Vagina (tissue), 2 donors: Measurements from ENCODE around the gene MYO1D. TPM values are rescaled to one million over a fixed set of nuclear protein-coding genes. Genes with fewer than 3 reads are reported as not detected.

ENCODE experiments used
- DNase-seq, 2 donors: peaks; one replicate each; pipeline ENCODE4 v3.0.0-alpha.2; 2017; ENCODE audit errors: extremely low spot score in 2 of 2
- H3K27ac ChIP-seq: fragments of 200-600 bp; sonication (generic); one replicate; pipeline ENCODE4 v1.5.1; 2019
- H3K27me3 ChIP-seq: fragments of 200-600 bp; sonication (generic); one replicate; pipeline ENCODE4 v1.5.1; 2019
- H3K36me3 ChIP-seq, 2 donors: fragments of 200-600 bp; sonication (generic); one replicate each; pipeline ENCODE4 v1.5.1; 2017 to 2019
- H3K4me1 ChIP-seq: fragments of 200-600 bp; sonication (generic); one replicate; pipeline ENCODE4 v1.5.1; 2019
- H3K4me3 ChIP-seq, 2 donors: fragments of 200-600 bp; sonication (generic); 1 replicate in 1 of 2; 2 replicates in 1 of 2; pipeline ENCODE4 v1.5.1; 2016 to 2019
- H3K9me3 ChIP-seq: fragments of 200-600 bp; sonication (generic); one replicate; pipeline ENCODE4 v1.5.1; 2019
- POLR2A ChIP-seq, 2 donors: fragments of 450-650 bp; IDR thresholded peaks; one replicate each; pipeline ENCODE4 v1.6.1; 2017; ENCODE audit warnings: antibody characterized with exemption in 2 of 2, mild to moderate bottlenecking in 2 of 2, moderate library complexity in 2 of 2
- POLR2AphosphoS5 ChIP-seq, 2 donors: sonication (generic); formaldehyde crosslinking; IDR thresholded peaks; one replicate each; pipeline ENCODE4 v1.9.0; 2017; ENCODE audit warnings: antibody characterized with exemption in 2 of 2, mild to moderate bottlenecking in 2 of 2, low read depth in 1 of 2; ENCODE audit not compliant: insufficient read depth in 1 of 2
- intact Hi-C: fragments of 100-400 bp; cut with DNase I; formaldehyde crosslinking; loops from one replicate; pipeline ENCODE4 v1.15.1; 2023
- total RNA-seq: library from RNA; depleted of rRNA; stranded (reverse); fragments of >200 nt; gene quantifications from one replicate; pipeline ENCODE4 v1.2.3, GENCODE V29; 2016
- TF ChIP-seq, protein P1 (sequence below), 3 experiments: fragments of 450-650 bp in 2 of 3; fragments of 200-600 bp in 1 of 3; sonication (generic) in 1 of 3; IDR thresholded peaks; one replicate each; pipeline ENCODE4 v1.5.1; 2017 to 2019; ENCODE audit warnings: antibody characterized with exemption in 3 of 3, mild to moderate bottlenecking in 2 of 3, moderate library complexity in 2 of 3

Gene MYO1D
- total RNA-seq, 1 donor from 2014 or later: 44.7 TPM

GRCh38 chr17:32870027-32870670 lies 6.8 kb downstream of the MYO1D start:
- H3K9me3 ChIP-seq: no peaks in the 10 kb centered on the region
- H3K27me3 ChIP-seq: no peaks in the 10 kb centered on the region
- H3K36me3 ChIP-seq: no peaks in the 10 kb centered on the region
- H3K27ac ChIP-seq: peak overlapping the region; percentile 54
- no peak for DNase-seq
- intact Hi-C loops: no loop called here
- TF ChIP-seq POLR2AphosphoS5 (IDR thresholded peaks at IDR 0.05; ENCODE audit: insufficient read depth in 1 of 2, low read depth in 1 of 2) (peak in 1 of 2 donors; percentile 73), POLR2A (IDR thresholded peaks at IDR 0.05) (no peak)
- TF ChIP-seq, protein P1, sequence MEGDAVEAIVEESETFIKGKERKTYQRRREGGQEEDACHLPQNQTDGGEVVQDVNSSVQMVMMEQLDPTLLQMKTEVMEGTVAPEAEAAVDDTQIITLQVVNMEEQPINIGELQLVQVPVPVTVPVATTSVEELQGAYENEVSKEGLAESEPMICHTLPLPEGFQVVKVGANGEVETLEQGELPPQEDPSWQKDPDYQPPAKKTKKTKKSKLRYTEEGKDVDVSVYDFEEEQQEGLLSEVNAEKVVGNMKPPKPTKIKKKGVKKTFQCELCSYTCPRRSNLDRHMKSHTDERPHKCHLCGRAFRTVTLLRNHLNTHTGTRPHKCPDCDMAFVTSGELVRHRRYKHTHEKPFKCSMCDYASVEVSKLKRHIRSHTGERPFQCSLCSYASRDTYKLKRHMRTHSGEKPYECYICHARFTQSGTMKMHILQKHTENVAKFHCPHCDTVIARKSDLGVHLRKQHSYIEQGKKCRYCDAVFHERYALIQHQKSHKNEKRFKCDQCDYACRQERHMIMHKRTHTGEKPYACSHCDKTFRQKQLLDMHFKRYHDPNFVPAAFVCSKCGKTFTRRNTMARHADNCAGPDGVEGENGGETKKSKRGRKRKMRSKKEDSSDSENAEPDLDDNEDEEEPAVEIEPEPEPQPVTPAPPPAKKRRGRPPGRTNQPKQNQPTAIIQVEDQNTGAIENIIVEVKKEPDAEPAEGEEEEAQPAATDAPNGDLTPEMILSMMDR (IDR thresholded peaks at IDR 0.05): no peak
- peaks cover 38% of the 10 kb centered on the region for H3K4me1 ChIP-seq
- no peak overlapping the region for H3K4me3 ChIP-seq

DNA sequence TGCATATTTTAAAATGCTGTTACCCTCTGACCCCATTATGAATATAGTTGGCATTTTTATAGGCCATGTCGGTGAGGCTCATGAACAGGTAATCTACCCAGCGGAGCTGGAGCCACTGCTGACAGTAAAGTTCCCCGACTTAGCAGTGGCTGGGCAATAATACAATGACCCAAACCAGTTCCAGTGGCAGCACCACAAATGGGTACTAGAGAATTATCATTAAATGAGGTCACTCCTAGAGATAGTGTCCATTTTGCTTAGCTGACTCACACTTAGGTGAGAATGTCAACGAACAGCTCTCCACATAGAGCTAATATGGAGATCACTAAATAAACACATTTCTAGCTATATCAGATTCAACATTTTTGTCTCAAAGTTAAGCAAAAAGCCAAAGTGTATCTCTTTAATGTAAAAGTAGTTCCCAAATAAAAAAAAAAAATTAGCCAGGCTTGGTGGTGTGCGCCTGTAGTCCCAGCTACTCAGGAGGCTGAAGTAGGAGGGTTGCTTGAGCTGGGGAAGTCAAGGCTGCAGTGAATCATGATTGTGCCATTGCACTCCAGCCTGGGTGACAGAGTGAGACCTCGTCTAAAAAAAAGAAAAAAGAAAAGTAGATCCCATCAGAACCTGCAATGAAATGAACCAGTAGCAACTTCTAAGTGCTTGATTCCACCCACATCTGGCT lies 7.4 kb downstream of the MYO1D start:
- no peaks in the 10 kb centered on the region for H3K9me3 ChIP-seq
- no peaks in the 10 kb centered on the region for H3K27me3 ChIP-seq
- H3K36me3 ChIP-seq: no peaks in the 10 kb centered on the region
- intact Hi-C loops: no loop called here
- no peak for DNase-seq
- H3K4me3 ChIP-seq: no peak overlapping the region
- TF ChIP-seq POLR2AphosphoS5 (IDR thresholded peaks at IDR 0.05; ENCODE audit: insufficient read depth in 1 of 2, low read depth in 1 of 2) (no peak), POLR2A (IDR thresholded peaks at IDR 0.05) (no peak)
- TF ChIP-seq, protein P1 (IDR thresholded peaks at IDR 0.05): no peak
- peaks cover 36% of the 10 kb centered on the region for H3K4me1 ChIP-seq
- peak overlapping the region; percentile 54 for H3K27ac ChIP-seq

DNA sequence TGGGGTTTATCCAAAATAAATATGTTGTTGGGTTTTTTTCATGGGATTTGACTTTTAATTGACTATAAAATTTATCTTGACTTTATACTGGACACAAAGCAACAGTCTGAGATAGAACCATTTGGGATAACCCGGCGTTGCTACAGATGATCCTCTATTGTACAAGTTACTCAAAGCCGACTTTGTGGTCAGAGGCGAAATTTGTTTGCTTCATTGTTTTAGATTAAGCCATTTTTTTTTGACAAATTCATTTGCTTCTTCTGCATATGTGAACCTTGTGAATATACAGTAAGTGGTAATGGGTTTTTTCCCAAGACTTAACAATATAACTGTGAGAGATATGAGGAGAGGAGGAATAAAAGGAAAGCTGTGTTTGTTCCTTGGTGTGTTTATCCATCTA lies 11.8 kb downstream of the MYO1D start:
- no peak for TF ChIP-seq POLR2AphosphoS5 (IDR thresholded peaks at IDR 0.05; ENCODE audit: insufficient read depth in 1 of 2, low read depth in 1 of 2)
- no peak overlapping the region for H3K4me3 ChIP-seq
- no peak overlapping the region for H3K27ac ChIP-seq
- peaks cover 19% of the 10 kb centered on the region for H3K4me1 ChIP-seq
- intact Hi-C loops: no loop called here
- no peak for DNase-seq
- H3K36me3 ChIP-seq: no peaks in the 10 kb centered on the region
- H3K27me3 ChIP-seq: no peaks in the 10 kb centered on the region
- no peaks in the 10 kb centered on the region for H3K9me3 ChIP-seq

DNA sequence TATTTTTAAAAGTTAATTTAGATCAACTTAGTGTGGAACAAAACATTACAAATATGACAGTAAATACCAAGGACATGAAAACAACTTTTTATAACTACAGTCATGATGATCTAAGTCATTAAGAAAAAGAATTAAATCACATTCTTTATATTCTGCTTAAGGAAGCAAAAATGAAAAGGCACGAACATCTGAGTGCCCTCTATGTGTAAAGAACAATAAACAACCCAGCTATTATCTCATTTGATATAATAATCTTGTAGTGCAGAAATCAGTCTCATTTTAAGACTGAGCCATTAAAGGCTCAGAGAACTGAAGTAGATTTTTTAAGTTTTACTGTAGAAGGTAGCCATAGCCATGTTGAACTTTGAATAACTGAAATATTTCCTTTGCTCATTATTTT lies 13.4 kb downstream of the MYO1D start:
- Histone ChIP-seq H3K4me3 (no peak overlapping the region), H3K9me3 (no peaks in the 10 kb centered on the region), H3K4me1 (peaks cover 3% of the 10 kb centered on the region), H3K36me3 (no peaks in the 10 kb centered on the region), H3K27ac (no peak overlapping the region), H3K27me3 (no peaks in the 10 kb centered on the region)
- TF ChIP-seq POLR2AphosphoS5 (IDR thresholded peaks at IDR 0.05; ENCODE audit: insufficient read depth in 1 of 2, low read depth in 1 of 2): no peak
- intact Hi-C loops: no loop called here
- no peak for DNase-seq

GRCh38 chr17:32862940-32863339 lies 14.0 kb downstream of the MYO1D start:
- intact Hi-C loops: no loop called here
- TF ChIP-seq, protein P1 (IDR thresholded peaks at IDR 0.05): no peak
- TF ChIP-seq POLR2AphosphoS5 (IDR thresholded peaks at IDR 0.05; ENCODE audit: insufficient read depth in 1 of 2, low read depth in 1 of 2): no peak
- TF ChIP-seq POLR2A (IDR thresholded peaks at IDR 0.05): no peak
- H3K27me3 ChIP-seq: no peaks in the 10 kb centered on the region

DNA sequence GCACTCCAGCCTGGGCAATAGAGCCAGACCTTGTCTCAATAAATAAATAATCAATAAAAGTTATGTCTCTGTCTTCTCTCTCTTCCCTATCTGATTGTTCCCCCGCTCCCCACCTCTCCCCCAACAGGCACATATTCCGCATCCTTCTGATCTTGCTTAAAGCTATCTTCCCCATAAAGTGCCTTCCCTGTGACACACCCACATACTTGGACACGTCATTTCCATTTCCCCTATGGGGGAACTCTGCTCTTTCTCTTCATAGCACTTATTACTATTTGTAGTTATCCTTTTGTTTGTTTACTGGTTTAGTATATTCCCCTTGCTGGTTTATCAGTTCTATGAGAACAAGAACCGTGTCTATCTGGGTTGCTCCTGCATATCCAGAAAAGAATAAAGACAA lies 14.9 kb downstream of the MYO1D start:
- Histone ChIP-seq H3K4me3 (no peak overlapping the region), H3K9me3 (no peaks in the 10 kb centered on the region), H3K36me3 (no peaks in the 10 kb centered on the region), H3K27me3 (no peaks in the 10 kb centered on the region), H3K27ac (no peak overlapping the region), H3K4me1 (no peaks in the 10 kb centered on the region)
- intact Hi-C loops: no loop called here
- DNase-seq: no peak
- TF ChIP-seq, protein P1 (IDR thresholded peaks at IDR 0.05): no peak
- TF ChIP-seq POLR2A (IDR thresholded peaks at IDR 0.05) (no peak), POLR2AphosphoS5 (IDR thresholded peaks at IDR 0.05; ENCODE audit: insufficient read depth in 1 of 2, low read depth in 1 of 2) (no peak)

More at GRCh38 chr17:32862940-32863339, 14.0 kb downstream of the MYO1D start:
- Histone ChIP-seq H3K9me3 (no peaks in the 10 kb centered on the region), H3K27ac (no peak overlapping the region), H3K4me1 (no peaks in the 10 kb centered on the region), H3K36me3 (no peaks in the 10 kb centered on the region), H3K4me3 (no peak overlapping the region)
- DNase-seq: no peak
